Suprapubic skin (tissue), 3 donors: ENCODE data around the gene COA8.

Source experiments
- EP300 ChIP-seq: sonication (generic); formaldehyde crosslinking; IDR thresholded peaks from one replicate; pipeline ENCODE4 v1.6.1; 2017; ENCODE audit warnings: antibody characterized with exemption
- TF ChIP-seq, protein P1 (sequence below), 2 donors: fragments of 200-600 bp in 1 of 2; fragments of 450-650 bp in 1 of 2; sonication (generic) in 1 of 2; IDR thresholded peaks; one replicate each; pipeline ENCODE4 v1.5.1; 2016 to 2019; ENCODE audit warnings: antibody characterized with exemption in 2 of 2, mild to moderate bottlenecking in 1 of 2, moderate library complexity in 1 of 2

DNA sequence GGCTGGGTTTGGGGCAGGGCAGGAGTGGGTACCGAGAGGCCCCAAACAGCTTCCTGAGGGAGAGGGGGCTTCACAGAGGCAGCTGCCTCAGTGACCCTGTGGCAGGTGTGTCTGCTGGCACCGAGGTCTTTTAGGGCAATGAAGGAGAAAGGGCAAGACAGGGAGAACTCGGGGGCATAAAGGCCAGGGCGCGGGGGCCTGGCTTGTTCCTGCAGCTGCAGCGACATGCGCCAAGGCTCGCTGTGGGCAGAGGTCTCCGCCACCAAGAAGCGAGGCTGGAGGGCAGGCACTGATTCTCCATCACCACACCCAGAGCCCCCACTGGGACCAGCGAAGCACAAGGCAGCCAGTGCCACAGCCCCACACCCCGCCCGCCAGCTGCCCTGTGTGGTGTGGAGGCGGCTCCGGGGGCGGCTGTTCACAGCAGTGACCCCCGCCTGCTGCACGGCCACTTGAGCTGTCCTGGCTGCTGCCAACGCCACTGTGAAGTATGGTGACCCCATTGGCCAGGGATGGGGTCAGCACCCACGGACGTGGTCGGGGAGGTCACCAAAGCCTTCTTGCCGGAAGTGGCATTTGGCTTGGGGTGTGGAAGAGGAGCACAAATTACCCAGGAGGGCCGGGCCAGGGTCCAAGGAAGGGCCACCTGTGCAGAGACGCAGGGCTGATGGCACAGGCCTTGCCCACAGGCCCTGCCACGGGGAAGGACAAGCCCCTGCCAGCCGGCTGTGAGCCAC is 16.7 kb upstream of the COA8 start:
- no peak for TF ChIP-seq EP300
- TF ChIP-seq, protein P1, sequence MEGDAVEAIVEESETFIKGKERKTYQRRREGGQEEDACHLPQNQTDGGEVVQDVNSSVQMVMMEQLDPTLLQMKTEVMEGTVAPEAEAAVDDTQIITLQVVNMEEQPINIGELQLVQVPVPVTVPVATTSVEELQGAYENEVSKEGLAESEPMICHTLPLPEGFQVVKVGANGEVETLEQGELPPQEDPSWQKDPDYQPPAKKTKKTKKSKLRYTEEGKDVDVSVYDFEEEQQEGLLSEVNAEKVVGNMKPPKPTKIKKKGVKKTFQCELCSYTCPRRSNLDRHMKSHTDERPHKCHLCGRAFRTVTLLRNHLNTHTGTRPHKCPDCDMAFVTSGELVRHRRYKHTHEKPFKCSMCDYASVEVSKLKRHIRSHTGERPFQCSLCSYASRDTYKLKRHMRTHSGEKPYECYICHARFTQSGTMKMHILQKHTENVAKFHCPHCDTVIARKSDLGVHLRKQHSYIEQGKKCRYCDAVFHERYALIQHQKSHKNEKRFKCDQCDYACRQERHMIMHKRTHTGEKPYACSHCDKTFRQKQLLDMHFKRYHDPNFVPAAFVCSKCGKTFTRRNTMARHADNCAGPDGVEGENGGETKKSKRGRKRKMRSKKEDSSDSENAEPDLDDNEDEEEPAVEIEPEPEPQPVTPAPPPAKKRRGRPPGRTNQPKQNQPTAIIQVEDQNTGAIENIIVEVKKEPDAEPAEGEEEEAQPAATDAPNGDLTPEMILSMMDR (IDR thresholded peaks at IDR 0.05) = no peak
